NOMO-1 (cell line): ENCODE measurements around the gene OR10V1.

ENCODE experiments used
- DNase-seq, 2 experiments: peaks; one replicate each; lab custom pipeline; 2025; ENCODE audit not compliant: unreplicated experiment in 2 of 2; lab: John Stamatoyannopoulos, UW

OR10V1 gene

DNA sequence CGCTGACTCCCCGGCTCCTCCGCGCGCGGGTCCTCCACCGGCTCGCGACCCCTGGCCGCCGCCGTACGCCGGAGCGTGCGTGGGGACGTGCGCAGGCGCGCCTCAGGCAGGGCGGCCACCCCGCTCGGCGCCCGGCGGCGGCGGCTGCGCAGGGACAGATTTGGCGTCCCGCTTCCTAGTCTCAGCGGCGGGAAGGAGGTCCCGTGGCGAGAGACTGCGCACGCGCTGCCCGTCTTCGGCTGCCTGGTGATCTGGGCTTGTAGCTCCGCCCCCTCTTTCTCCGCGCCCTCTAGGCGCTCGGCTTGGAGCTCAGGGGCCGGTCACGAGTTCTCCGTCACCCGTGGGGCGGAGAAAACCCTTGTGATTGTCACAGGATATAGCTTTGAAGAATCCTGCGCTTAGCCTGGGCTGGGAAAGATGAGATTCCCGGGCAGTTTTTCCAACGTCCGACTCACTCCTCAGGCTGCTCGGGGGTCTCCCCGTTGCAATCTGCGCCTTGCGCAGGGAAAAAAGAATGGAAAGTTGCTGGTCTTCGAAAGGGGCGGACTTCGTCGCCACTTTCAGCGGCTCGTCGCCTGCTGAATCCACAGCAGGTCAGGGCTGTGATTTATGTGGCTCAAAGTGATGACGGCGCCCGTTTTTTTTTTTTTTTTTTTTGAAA lies 44.6 kb downstream of the OR10V1 start, which contains the start of gene PATL1:
PATL1 (minus strand) TSS at position 88 of the 661 bp plus-strand sequence. CDS start 142 bp downstream, outside the sequence.
- peak; percentile 98 to 99 for DNase-seq

GRCh38 chr11:59668188-59668949 lies 45.3 kb downstream of the OR10V1 start:
- DNase-seq = peak; percentile 15 to 34

- no peak for DNase-seq
Observed at GRCh38 chr11:59667812-59668187, 45.8 kb downstream of the OR10V1 start.

DNA sequence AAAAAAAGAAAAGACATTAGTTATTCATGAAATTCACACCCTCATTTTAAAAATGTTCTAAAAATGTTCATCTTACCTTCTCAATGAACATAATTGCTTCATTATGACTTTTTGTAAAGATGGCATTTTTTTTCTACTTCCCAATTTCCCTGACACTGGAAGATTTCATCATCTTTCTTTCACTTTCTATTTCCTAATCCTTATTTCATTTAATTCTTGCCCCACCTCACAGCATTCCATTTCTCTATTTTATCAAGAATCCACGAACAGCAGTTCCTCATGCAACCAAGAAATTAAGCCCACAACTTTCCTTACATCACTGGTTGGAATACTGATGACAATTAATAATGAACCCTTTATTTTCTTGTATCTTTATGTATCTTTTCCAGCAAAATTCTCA lies 46.7 kb downstream of the OR10V1 start:
- DNase-seq = peak in 1 of 2 experiments; percentile 8
